ENCODE measurements around the gene MFGE8.
A peak's percentile ranks its signal among the peaks of the same experiment; 100 is the strongest.

MFGE8 gene

DNA sequence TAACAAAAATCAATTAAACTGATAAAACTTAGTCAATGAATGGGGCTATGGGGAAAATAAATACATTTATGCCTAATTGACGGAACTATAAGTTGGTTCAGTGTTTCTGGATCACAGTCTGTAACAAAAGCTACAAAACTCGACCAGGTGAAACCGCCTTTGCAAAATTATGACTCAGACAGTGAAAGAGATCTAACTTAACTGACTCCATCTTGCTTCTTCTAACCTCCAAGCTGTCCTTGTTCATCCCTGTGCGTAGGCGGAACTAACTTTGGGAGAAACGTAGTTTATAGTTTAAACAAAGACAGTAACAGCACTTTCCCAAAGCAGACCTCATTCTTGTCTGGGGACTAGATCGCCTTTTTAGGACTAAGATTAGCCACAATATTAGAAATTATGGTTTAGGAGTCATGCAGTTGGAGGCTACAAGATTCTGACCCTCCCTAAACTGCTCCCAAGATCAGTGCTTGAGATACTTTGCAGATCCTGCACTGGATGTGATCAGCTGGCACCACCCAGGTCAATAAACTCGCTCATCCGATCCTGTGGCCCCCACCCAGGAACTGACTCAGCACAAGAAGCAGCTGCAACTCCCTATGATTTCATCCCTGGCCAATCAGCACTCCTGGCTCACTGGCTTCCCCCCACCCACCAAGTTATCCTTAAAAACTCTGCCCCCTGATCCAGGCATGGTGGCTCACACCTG lies 7.2 kb upstream of the MFGE8 start:
- no peak for DNase-seq (ENCODE audit: low read depth in 3 of 3)

GRCh38 chr15:88918738-88919137 lies 5.6 kb upstream of the MFGE8 start:
- peak in 2 of 3 experiments; percentile 23 to 45 for DNase-seq (ENCODE audit: low read depth in 3 of 3)

GRCh38 chr15:88917760-88918159 lies 4.6 kb upstream of the MFGE8 start:
- no peak for DNase-seq (ENCODE audit: low read depth in 3 of 3)

GRCh38 chr15:88915354-88915753 lies 2.2 kb upstream of the MFGE8 start:
- DNase-seq (ENCODE audit: low read depth in 3 of 3), result no peak

DNA sequence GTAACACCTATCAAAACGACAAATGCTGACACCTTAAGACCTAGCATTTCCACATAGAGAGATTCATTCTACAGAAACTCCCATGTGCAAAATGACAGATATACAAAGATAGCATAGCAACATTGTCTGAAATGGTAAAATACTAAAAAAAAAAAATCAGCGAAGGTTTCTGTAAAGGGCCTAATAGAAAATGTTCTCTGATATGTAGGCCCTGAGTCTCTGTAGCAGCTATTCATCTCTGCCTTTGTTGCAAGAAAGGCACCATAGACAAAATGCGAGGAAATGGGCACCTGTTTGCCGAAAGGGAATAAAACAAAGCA lies 631 bp upstream of the MFGE8 start:
- no peak for DNase-seq (ENCODE audit: low read depth in 3 of 3)

- no peak for DNase-seq (ENCODE audit: low read depth in 3 of 3)
These were observed 668 bp downstream of the MFGE8 start for GRCh38 chr15:88912500-88912921.

GRCh38 chr15:88911766-88912118 lies 1.4 kb downstream of the MFGE8 start:
- DNase-seq (ENCODE audit: low read depth in 3 of 3), result no peak

DNA sequence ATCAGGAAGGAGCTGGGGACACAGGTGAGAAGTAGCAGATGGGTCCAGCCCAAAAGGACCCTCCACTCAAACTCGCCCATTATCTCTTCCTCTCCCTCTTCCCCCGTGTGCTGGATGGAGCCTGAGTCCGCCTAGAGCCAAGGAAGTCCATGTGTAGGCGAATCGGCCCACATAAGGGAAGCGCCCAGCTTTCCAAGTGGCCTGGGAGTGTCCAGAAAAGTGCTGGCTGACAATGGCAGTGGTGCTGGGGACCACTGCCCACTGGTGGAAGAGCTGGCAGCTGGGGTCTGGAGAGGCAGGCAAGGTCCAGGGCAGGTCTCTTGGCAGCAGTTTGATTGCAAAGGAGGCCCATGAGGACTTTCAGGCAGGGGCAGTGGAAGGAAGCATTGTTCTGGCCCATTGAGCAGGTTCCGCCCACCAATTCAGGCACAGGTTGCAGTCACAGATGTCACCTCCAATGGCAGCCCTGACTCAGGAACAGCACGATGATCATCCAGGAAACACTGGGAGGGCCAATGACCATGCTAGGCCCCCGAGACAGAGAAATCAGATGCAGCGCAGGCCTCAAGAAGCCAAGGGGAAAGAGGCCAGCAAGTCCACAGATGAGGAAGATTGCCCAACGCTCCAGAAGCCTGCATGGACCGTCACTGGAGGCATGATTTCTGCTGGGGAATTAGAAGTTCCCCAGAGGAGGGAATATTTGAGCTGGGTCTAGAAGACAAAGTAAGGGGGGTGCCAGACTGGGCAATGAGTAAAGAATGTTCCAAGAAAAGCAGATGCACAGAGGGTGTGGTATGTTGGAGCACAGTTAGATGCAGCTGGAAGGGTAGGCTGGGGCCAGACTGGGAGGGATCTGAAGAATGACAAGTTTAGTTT lies 3.0 kb downstream of the MFGE8 start:
- DNase-seq (ENCODE audit: low read depth in 3 of 3), result no peak

GRCh38 chr15:88908697-88909621 lies 4.2 kb downstream of the MFGE8 start:
- no peak for DNase-seq (ENCODE audit: low read depth in 3 of 3)

DNA sequence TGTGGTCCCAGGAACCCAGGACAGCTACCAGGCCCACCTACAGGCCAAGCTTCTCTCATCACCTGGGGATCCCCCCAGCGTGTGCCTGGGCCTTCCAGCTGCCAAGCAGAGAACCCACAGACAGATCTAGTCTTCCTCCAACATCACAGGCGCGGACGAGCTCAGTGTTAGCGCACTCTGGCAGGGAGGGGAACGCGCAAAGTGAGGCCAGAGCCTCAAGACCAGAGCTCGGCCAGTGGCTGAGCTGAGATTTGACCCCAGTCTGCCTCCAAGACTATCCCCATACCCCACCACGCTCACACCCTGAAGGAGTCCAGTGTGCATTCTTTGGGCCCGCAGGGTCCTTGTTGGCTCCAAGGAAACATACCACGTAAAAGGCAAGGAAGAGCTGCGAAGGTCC lies 5.1 kb downstream of the MFGE8 start:
- DNase-seq (ENCODE audit: low read depth in 3 of 3), result no peak

GRCh38 chr15:88907111-88907510 lies 6.1 kb downstream of the MFGE8 start:
- no peak for DNase-seq (ENCODE audit: low read depth in 3 of 3)

GRCh38 chr15:88906551-88906950 lies 6.6 kb downstream of the MFGE8 start:
- DNase-seq (ENCODE audit: low read depth in 3 of 3), result no peak

DNA sequence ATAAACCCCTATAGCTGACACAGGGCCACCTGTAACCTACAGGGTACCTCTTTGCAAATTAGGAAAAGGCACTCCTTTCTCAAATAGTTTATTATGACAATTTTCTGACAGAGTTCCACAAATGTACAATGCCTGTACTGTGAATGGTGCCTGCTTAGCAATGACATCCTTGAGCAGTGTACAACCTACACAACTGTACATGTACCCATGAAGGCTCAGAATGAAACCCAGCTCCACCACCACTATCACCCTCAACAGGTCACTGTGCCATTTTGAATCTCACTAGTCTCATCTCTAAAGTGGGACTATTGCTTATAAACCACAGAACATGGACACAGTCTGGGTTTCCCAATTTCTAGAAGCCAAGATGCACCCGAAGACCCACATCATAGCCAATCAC lies 7.0 kb downstream of the MFGE8 start:
- no peak for DNase-seq (ENCODE audit: low read depth in 3 of 3)

DNA sequence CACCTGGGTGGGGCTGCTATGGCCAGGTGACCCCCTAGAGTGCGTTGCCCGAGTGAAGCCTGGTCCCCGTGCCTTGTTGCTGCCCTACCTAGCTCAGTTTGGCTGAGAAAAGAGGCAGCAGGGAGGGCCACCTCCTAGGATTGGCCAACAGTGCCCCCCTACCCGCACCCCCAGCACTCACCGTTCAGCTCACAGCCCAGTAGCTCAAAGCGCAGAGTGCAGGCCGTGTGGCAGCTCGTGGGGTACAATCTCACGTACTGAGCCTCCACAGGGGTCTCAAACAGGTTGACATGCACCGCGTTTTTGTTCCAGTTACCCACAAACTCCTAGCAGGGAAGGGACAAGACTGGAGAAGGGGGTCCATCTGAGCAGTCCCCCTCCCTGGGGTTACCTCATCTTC lies 7.6 kb downstream of the MFGE8 start:
- no peak for DNase-seq (ENCODE audit: low read depth in 3 of 3)

DNA sequence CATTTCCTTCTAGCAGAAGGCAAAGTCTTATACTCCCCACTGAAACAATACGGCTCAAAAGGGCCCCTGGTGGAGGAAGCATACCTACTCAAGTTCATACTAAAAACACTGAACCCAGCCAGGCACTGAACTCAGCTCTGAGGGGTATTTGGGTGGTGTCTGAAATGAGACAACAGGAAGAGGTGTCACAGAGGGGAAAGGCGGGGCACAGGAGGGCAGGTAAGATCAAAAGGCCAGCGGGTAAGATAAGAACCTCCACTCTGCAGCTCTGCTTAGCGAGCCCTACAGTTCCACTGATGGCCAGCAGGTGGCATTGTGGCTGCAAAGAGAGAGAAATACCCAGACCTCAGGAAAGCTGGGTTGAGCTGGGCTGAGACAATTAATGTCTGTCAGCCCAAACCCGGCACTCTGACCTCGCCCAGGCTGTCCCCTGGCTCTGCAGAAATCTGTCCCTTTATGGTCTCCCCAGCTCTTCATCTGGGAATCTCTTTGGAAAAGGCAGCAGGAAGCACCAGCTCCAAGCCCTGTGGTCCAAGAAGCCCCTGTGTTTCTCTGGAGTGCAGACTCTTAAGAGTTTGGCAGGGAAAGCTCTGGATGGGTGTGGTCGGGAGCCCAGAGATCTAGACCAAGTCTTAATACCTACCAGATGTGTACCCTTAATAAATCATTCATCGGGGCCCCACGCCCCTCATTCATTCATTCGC lies 8.4 kb downstream of the MFGE8 start:
- peak; percentile 73 to 88 (median 86) for DNase-seq (ENCODE audit: low read depth in 3 of 3)

- DNase-seq (ENCODE audit: low read depth in 3 of 3), result no peak
These were observed 8.9 kb downstream of the MFGE8 start for GRCh38 chr15:88904257-88904623.

GRCh38 chr15:88902846-88903245 lies 10.3 kb downstream of the MFGE8 start:
- no peak for DNase-seq (ENCODE audit: low read depth in 3 of 3)

- no peak for DNase-seq (ENCODE audit: low read depth in 3 of 3)
These were observed 10.9 kb downstream of the MFGE8 start for GRCh38 chr15:88902221-88902835.

DNA sequence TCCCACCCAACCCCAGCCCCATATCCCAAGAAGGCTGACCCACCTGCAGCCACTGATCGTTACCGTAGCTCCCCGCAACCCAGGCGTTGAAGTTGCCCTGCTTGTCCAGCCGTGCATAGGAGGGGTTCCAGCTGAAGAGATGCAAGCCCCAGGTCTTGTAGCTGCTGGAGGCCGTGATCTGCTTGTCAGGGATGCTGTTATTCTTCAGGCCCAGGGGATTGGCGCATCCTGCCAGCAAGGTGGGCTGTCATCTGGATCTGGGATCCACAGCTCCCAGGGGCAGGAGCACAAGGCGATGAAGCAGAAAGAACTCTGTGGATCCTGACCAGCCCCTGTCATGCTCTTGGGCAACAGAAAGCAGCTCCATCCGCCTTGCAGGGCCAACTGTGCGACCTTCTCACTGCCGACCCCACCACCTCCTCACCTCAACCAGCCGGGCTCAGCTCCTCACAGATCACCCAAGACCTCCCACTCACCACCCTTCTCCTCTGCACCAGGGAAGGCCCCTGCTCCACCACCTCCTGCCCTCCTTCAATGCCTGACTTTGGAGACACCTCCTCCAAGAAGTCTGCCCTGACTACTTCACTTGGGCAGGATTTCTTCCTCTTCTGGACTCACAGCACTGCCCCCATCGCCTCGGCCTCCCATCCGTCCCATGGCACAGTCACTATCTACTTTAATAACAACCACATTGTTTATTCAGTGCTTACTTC lies 11.5 kb downstream of the MFGE8 start:
- DNase-seq (ENCODE audit: low read depth in 3 of 3), result no peak

DNA sequence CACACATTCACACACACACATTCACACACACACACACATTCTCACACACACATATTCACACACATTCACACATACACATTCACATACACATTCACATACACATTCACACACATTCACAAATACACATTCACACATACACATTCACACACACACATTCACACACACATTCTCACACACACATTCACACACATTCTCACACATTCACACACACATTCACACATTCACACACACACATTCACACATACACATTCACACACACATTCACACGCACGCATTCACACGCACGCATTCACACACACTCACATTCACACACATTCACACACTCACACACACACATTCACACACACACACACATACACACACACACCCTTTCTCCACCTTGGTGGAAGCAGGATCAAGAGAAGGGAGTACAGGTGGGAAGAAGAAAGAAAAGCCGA lies 12.2 kb downstream of the MFGE8 start:
- DNase-seq (ENCODE audit: low read depth in 3 of 3), result no peak
